HepG2 (cell line): Measurements from ENCODE around the gene DCAKD. TPM values are rescaled to one million over a fixed set of nuclear protein-coding genes. Genes with fewer than 3 reads are reported as not detected.

ENCODE experiments used
- HOXA3 ChIP-seq: sonication (generic); formaldehyde crosslinking; IDR thresholded peaks from 2 replicates; pipeline ENCODE4 v1.5.0; 2020; ENCODE audit warnings: missing genetic modification reagents
- MIXL1 ChIP-seq: IDR thresholded peaks from 2 replicates; pipeline ENCODE4 v1.6.1; 2016
- RBM39 ChIP-seq: fragments of 200-400 bp; formaldehyde crosslinking; IDR thresholded peaks from one replicate; pipeline ENCODE4 v1.6.1; 2018; ENCODE audit warnings: antibody characterized with exemption, mild to moderate bottlenecking, low read depth, low read length; ENCODE audit not compliant: poor library complexity, severe bottlenecking
- SALL2 ChIP-seq: sonication (generic); formaldehyde crosslinking; IDR thresholded peaks from 2 replicates; pipeline ENCODE4 v1.8.1; 2023; ENCODE audit warnings: mild to moderate bottlenecking, missing genetic modification reagents, inconsistent platforms
- TMF1 ChIP-seq: sonication (generic); formaldehyde crosslinking; IDR thresholded peaks from 2 replicates; pipeline ENCODE4 v1.8.1; 2022; ENCODE audit warnings: low read depth, missing genetic modification reagents
- ZNF296 ChIP-seq: sonication (generic); formaldehyde crosslinking; conservative IDR thresholded peaks from 2 replicates; pipeline ENCODE4 v1.5.0; 2020; ENCODE audit warnings: mild to moderate bottlenecking, missing genetic modification reagents
- ZNF549 ChIP-seq: sonication (generic); formaldehyde crosslinking; IDR thresholded peaks from 2 replicates; pipeline ENCODE4 v1.5.0; 2020; ENCODE audit warnings: missing genetic modification reagents
- ZNF572 ChIP-seq: sonication (generic); formaldehyde crosslinking; IDR thresholded peaks from 2 replicates; pipeline ENCODE4 v1.5.1; 2020; ENCODE audit warnings: mild to moderate bottlenecking, missing genetic modification reagents
- ZNF772 ChIP-seq: sonication (generic); formaldehyde crosslinking; IDR thresholded peaks from 2 replicates; pipeline ENCODE4 v1.5.0; 2020; ENCODE audit warnings: mild to moderate bottlenecking, missing genetic modification reagents
- ZZZ3 ChIP-seq: sonication (generic); formaldehyde crosslinking; IDR thresholded peaks from 2 replicates; pipeline ENCODE4 v1.4.0; 2020; ENCODE audit warnings: missing genetic modification reagents, mild to moderate bottlenecking, borderline replicate concordance
- polyA plus RNA-seq, 8 experiments: library from polyadenylated mRNA; depleted of rRNA in 3 of 8; stranded (reverse) in 7 of 8; unstranded in 1 of 8; fragments of >200 nt; fragmentation: Illumina TruSeq in 4 of 8; extraction: Trizol in 4 of 8; gene quantifications; 2 replicates each; pipeline versions ENCODE4 v1.2.1 to v1.2.3, GENCODE V29; 2011 to 2016; ENCODE audit warnings: low read depth in 4 of 8, missing spikeins in 1 of 8, mixed read lengths in 1 of 8; ENCODE audit not compliant: insufficient read depth in 1 of 8
- total RNA-seq, 5 experiments: library from RNA; depleted of rRNA; stranded (reverse); fragments of >200 nt; fragmentation: Illumina TruSeq; extraction: Trizol; gene quantifications; 2 replicates each; pipeline ENCODE4 v1.2.3, GENCODE V29; 2016; ENCODE audit warnings: low read depth in 1 of 5
- TF ChIP-seq, protein P1 (sequence below): sonication (generic); formaldehyde crosslinking; IDR thresholded peaks from 2 replicates; pipeline ENCODE4 v1.4.0; 2020; ENCODE audit warnings: missing genetic modification reagents
- TF ChIP-seq, protein P2 (sequence below): sonication (generic); formaldehyde crosslinking; IDR thresholded peaks from 2 replicates; pipeline ENCODE4 v1.5.0; 2020; ENCODE audit warnings: mild to moderate bottlenecking, missing genetic modification reagents, borderline replicate concordance
- TF ChIP-seq, protein P3 (sequence below): sonication (generic); formaldehyde crosslinking; conservative IDR thresholded peaks from 2 replicates; pipeline ENCODE4 v1.8.0; 2022; ENCODE audit warnings: mild to moderate bottlenecking, moderate library complexity, missing genetic modification reagents

DCAKD gene
- total and polyA plus RNA-seq, 2 of the 13 experiments (the other 11 are each of a cell fraction or from before 2014, with no cell fraction given): 25.9 to 29.2 TPM

GRCh38 chr17:45060382-45060796, 9.0 kb upstream of the DCAKD start (continued):
- TF ChIP-seq ZNF549 (CRISPR knock-in tag): no peak
- TF ChIP-seq SALL2 (CRISPR knock-in tag): peak; percentile 53; the same call in 1 of the 2 replicates
- TF ChIP-seq, protein P1, sequence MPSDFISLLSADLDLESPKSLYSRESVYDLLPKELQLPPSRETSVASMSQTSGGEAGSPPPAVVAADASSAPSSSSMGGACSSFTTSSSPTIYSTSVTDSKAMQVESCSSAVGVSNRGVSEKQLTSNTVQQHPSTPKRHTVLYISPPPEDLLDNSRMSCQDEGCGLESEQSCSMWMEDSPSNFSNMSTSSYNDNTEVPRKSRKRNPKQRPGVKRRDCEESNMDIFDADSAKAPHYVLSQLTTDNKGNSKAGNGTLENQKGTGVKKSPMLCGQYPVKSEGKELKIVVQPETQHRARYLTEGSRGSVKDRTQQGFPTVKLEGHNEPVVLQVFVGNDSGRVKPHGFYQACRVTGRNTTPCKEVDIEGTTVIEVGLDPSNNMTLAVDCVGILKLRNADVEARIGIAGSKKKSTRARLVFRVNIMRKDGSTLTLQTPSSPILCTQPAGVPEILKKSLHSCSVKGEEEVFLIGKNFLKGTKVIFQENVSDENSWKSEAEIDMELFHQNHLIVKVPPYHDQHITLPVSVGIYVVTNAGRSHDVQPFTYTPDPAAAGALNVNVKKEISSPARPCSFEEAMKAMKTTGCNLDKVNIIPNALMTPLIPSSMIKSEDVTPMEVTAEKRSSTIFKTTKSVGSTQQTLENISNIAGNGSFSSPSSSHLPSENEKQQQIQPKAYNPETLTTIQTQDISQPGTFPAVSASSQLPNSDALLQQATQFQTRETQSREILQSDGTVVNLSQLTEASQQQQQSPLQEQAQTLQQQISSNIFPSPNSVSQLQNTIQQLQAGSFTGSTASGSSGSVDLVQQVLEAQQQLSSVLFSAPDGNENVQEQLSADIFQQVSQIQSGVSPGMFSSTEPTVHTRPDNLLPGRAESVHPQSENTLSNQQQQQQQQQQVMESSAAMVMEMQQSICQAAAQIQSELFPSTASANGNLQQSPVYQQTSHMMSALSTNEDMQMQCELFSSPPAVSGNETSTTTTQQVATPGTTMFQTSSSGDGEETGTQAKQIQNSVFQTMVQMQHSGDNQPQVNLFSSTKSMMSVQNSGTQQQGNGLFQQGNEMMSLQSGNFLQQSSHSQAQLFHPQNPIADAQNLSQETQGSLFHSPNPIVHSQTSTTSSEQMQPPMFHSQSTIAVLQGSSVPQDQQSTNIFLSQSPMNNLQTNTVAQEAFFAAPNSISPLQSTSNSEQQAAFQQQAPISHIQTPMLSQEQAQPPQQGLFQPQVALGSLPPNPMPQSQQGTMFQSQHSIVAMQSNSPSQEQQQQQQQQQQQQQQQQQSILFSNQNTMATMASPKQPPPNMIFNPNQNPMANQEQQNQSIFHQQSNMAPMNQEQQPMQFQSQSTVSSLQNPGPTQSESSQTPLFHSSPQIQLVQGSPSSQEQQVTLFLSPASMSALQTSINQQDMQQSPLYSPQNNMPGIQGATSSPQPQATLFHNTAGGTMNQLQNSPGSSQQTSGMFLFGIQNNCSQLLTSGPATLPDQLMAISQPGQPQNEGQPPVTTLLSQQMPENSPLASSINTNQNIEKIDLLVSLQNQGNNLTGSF: peak; percentile 91; the same call in 1 of the 2 replicates
- no peak for TF ChIP-seq ZNF572 (CRISPR knock-in tag)
- TF ChIP-seq TMF1 (CRISPR knock-in tag): no peak
- TF ChIP-seq, protein P2, sequence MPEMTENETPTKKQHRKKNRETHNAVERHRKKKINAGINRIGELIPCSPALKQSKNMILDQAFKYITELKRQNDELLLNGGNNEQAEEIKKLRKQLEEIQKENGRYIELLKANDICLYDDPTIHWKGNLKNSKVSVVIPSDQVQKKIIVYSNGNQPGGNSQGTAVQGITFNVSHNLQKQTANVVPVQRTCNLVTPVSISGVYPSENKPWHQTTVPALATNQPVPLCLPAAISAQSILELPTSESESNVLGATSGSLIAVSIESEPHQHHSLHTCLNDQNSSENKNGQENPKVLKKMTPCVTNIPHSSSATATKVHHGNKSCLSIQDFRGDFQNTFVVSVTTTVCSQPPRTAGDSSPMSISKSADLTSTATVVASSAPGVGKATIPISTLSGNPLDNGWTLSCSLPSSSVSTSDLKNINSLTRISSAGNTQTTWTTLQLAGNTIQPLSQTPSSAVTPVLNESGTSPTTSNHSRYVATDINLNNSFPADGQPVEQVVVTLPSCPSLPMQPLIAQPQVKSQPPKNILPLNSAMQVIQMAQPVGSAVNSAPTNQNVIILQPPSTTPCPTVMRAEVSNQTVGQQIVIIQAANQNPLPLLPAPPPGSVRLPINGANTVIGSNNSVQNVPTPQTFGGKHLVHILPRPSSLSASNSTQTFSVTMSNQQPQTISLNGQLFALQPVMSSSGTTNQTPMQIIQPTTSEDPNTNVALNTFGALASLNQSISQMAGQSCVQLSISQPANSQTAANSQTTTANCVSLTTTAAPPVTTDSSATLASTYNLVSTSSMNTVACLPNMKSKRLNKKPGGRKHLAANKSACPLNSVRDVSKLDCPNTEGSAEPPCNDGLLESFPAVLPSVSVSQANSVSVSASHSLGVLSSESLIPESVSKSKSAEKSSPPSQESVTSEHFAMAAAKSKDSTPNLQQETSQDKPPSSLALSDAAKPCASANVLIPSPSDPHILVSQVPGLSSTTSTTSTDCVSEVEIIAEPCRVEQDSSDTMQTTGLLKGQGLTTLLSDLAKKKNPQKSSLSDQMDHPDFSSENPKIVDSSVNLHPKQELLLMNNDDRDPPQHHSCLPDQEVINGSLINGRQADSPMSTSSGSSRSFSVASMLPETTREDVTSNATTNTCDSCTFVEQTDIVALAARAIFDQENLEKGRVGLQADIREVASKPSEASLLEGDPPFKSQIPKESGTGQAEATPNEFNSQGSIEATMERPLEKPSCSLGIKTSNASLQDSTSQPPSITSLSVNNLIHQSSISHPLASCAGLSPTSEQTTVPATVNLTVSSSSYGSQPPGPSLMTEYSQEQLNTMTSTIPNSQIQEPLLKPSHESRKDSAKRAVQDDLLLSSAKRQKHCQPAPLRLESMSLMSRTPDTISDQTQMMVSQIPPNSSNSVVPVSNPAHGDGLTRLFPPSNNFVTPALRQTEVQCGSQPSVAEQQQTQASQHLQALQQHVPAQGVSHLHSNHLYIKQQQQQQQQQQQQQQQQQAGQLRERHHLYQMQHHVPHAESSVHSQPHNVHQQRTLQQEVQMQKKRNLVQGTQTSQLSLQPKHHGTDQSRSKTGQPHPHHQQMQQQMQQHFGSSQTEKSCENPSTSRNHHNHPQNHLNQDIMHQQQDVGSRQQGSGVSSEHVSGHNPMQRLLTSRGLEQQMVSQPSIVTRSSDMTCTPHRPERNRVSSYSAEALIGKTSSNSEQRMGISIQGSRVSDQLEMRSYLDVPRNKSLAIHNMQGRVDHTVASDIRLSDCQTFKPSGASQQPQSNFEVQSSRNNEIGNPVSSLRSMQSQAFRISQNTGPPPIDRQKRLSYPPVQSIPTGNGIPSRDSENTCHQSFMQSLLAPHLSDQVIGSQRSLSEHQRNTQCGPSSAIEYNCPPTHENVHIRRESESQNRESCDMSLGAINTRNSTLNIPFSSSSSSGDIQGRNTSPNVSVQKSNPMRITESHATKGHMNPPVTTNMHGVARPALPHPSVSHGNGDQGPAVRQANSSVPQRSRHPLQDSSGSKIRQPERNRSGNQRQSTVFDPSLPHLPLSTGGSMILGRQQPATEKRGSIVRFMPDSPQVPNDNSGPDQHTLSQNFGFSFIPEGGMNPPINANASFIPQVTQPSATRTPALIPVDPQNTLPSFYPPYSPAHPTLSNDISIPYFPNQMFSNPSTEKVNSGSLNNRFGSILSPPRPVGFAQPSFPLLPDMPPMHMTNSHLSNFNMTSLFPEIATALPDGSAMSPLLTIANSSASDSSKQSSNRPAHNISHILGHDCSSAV (CRISPR knock-in tag): no peak
- no peak for TF ChIP-seq HOXA3 (CRISPR knock-in tag)
- 0 out of 2 replicates have a peak, but pooled peaks have one; percentile 39 for TF ChIP-seq ZZZ3 (CRISPR knock-in tag)
- peak; percentile 67; the same call in 1 of the 2 replicates for TF ChIP-seq ZNF296
- no peak for TF ChIP-seq ZNF772
- TF ChIP-seq RBM39: no peak
- TF ChIP-seq, protein P3, sequence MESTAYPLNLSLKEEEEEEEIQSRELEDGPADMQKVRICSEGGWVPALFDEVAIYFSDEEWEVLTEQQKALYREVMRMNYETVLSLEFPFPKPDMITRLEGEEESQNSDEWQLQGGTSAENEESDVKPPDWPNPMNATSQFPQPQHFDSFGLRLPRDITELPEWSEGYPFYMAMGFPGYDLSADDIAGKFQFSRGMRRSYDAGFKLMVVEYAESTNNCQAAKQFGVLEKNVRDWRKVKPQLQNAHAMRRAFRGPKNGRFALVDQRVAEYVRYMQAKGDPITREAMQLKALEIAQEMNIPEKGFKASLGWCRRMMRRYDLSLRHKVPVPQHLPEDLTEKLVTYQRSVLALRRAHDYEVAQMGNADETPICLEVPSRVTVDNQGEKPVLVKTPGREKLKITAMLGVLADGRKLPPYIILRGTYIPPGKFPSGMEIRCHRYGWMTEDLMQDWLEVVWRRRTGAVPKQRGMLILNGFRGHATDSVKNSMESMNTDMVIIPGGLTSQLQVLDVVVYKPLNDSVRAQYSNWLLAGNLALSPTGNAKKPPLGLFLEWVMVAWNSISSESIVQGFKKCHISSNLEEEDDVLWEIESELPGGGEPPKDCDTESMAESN (CRISPR knock-in tag): no peak
- no peak for TF ChIP-seq MIXL1 (CRISPR knock-in tag)
